ENCODE data around the gene OR2V1.

- TF ChIP-seq CTCF (IDR thresholded peaks at IDR 0.05) = no peak
- TF ChIP-seq POLR2AphosphoS5 (IDR thresholded peaks at IDR 0.05) = no peak
- TF ChIP-seq POLR2A (IDR thresholded peaks at IDR 0.05) = no peak
These were observed 18.5 kb downstream of the OR2V1 start for GRCh38 chr5:181112476-181112875.
